ENCODE results near the gene HSPA12B.

- TF ChIP-seq TP53 (CRISPR knock-in tag; IDR thresholded peaks at IDR 0.05) (no peak), HOXA7 (CRISPR knock-in tag; IDR thresholded peaks at IDR 0.05) (no peak)
These were observed 64.7 kb downstream of the HSPA12B start for GRCh38 chr20:3797226-3797545.
